ENCODE data around the gene DNAJC21.
A peak's percentile ranks its signal among the peaks of the same experiment; 100 is the strongest.

DNAJC21 gene

GRCh38 chr5:34898258-34898895, 31.0 kb upstream of the DNAJC21 start:
- Histone ChIP-seq H3K9me3 (ENCODE audit: low read length) (no peaks in the 10 kb centered on the region), H4K20me1 (ENCODE audit: insufficient read depth, low read length) (no peaks in the 10 kb centered on the region), H3K9me2 (ENCODE audit: low read depth, low read length) (no peaks in the 10 kb centered on the region), H3K79me2 (ENCODE audit: insufficient read depth, low read length) (no peaks in the 10 kb centered on the region), H2AFZ (ENCODE audit: low read length) (no peak overlapping the region), H3K4me1 (ENCODE audit: insufficient read depth, low read length, severe bottlenecking) (no peaks in the 10 kb centered on the region), H3F3A (ENCODE audit: insufficient read depth, low read length) (no peaks in the 10 kb centered on the region), H3K9ac (ENCODE audit: low read length) (no peak overlapping the region), H3K4me2 (ENCODE audit: low read length) (no peak overlapping the region), H3K4me3 (ENCODE audit: low read depth, low read length, poor library complexity, severe bottlenecking) (no peak overlapping the region), H3K27me3 (ENCODE audit: insufficient read depth, low read length) (no peaks in the 10 kb centered on the region), H3K27ac (ENCODE audit: low read depth, low read length, poor library complexity, severe bottlenecking) (no peak overlapping the region), H3K36me3 (ENCODE audit: insufficient read depth, low read length) (no peaks in the 10 kb centered on the region)
- TF ChIP-seq EZH2 (IDR thresholded peaks at IDR 0.05; ENCODE audit: borderline replicate concordance, low read length) (no peak), CTCF (IDR thresholded peaks at IDR 0.05; ENCODE audit: low read length) (peak; percentile 85)

- Histone ChIP-seq H3K27me3 (ENCODE audit: insufficient read depth, low read length) (no peaks in the 10 kb centered on the region), H3K36me3 (ENCODE audit: insufficient read depth, low read length) (no peaks in the 10 kb centered on the region), H3K9me3 (ENCODE audit: low read length) (no peaks in the 10 kb centered on the region), H3K9ac (ENCODE audit: low read length) (no peak overlapping the region), H3K27ac (ENCODE audit: low read depth, low read length, poor library complexity, severe bottlenecking) (no peak overlapping the region), H3K9me2 (ENCODE audit: low read depth, low read length) (no peaks in the 10 kb centered on the region), H4K20me1 (ENCODE audit: insufficient read depth, low read length) (no peaks in the 10 kb centered on the region), H2AFZ (ENCODE audit: low read length) (no peak overlapping the region), H3F3A (ENCODE audit: insufficient read depth, low read length) (no peaks in the 10 kb centered on the region), H3K4me2 (ENCODE audit: low read length) (no peak overlapping the region), H3K4me3 (ENCODE audit: low read depth, low read length, poor library complexity, severe bottlenecking) (no peak overlapping the region), H3K4me1 (ENCODE audit: insufficient read depth, low read length, severe bottlenecking) (no peaks in the 10 kb centered on the region), H3K79me2 (ENCODE audit: insufficient read depth, low read length) (no peaks in the 10 kb centered on the region)
- TF ChIP-seq EZH2 (IDR thresholded peaks at IDR 0.05; ENCODE audit: borderline replicate concordance, low read length): no peak
- no peak for TF ChIP-seq CTCF (IDR thresholded peaks at IDR 0.05; ENCODE audit: low read length)
Observed at GRCh38 chr5:34899066-34899465, 30.3 kb upstream of the DNAJC21 start.

GRCh38 chr5:34900652-34901051, 28.7 kb upstream of the DNAJC21 start:
- Histone ChIP-seq H3K9me2 (ENCODE audit: low read depth, low read length) (no peaks in the 10 kb centered on the region), H3K4me1 (ENCODE audit: insufficient read depth, low read length, severe bottlenecking) (no peaks in the 10 kb centered on the region), H3K36me3 (ENCODE audit: insufficient read depth, low read length) (peaks cover 11% of the 10 kb centered on the region; the same call in 1 of the 2 replicates), H3K27me3 (ENCODE audit: insufficient read depth, low read length) (no peaks in the 10 kb centered on the region), H4K20me1 (ENCODE audit: insufficient read depth, low read length) (no peaks in the 10 kb centered on the region), H3F3A (ENCODE audit: insufficient read depth, low read length) (no peaks in the 10 kb centered on the region), H2AFZ (ENCODE audit: low read length) (no peak overlapping the region), H3K79me2 (ENCODE audit: insufficient read depth, low read length) (no peaks in the 10 kb centered on the region), H3K4me2 (ENCODE audit: low read length) (no peak overlapping the region), H3K27ac (ENCODE audit: low read depth, low read length, poor library complexity, severe bottlenecking) (no peak overlapping the region), H3K9me3 (ENCODE audit: low read length) (no peaks in the 10 kb centered on the region), H3K9ac (ENCODE audit: low read length) (no peak overlapping the region), H3K4me3 (ENCODE audit: low read depth, low read length, poor library complexity, severe bottlenecking) (no peak overlapping the region)
- TF ChIP-seq EZH2 (IDR thresholded peaks at IDR 0.05; ENCODE audit: borderline replicate concordance, low read length) (no peak), CTCF (IDR thresholded peaks at IDR 0.05; ENCODE audit: low read length) (no peak)
